ENCODE data around the gene ODF4.

- TF ChIP-seq POLR2AphosphoS5 (IDR thresholded peaks at IDR 0.05; ENCODE audit: low read depth, low read length) (no peak), EZH2phosphoT487 (IDR thresholded peaks at IDR 0.05; ENCODE audit: borderline replicate concordance, low read depth) (no peak), CHD2 (IDR thresholded peaks at IDR 0.05; ENCODE audit: low read length, partially characterized antibody) (no peak), CTCF (IDR thresholded peaks at IDR 0.05) (no peak), YY1 (IDR thresholded peaks at IDR 0.05; ENCODE audit: low read depth) (no peak), NFIC (IDR thresholded peaks at IDR 0.05; ENCODE audit: borderline replicate concordance) (no peak), FOXM1 (IDR thresholded peaks at IDR 0.05; ENCODE audit: low read depth) (no peak)
Measured at GRCh38 chr17:8360751-8361150, 21.1 kb downstream of the ODF4 start.
